GM23338 (cell line): ENCODE results near the gene SCYGR1. TPM values are rescaled to one million over a fixed set of nuclear protein-coding genes. Genes with fewer than 3 reads are reported as not detected.
A peak's percentile ranks its signal among the peaks of the same experiment; 100 is the strongest.

ENCODE experiments used
- ATAC-seq: fragments of 200-7000 bp; cut with Tn5 transposase; 3 replicates; pipeline ENCODE4 v1.9.1; 2020
- DNase-seq: peaks from one replicate; pipeline ENCODE4 v3.0.0-alpha.2; 2015; ENCODE audit warnings: low spot score
- H2AFZ ChIP-seq: fragments of 200-600 bp; sonication (generic); 2 replicates; pipeline ENCODE4 v1.8.0; 2016; ENCODE audit warnings: antibody characterized with exemption, mild to moderate bottlenecking, moderate library complexity
- H3F3A ChIP-seq: fragments of 200-600 bp; sonication (generic); replicated peaks from 2 replicates; pipeline ENCODE4 v1.8.0; 2017; ENCODE audit warnings: antibody characterized with exemption, mixed run types, low read depth
- H3K27ac ChIP-seq: fragments of 200-600 bp; sonication (generic); 2 replicates; pipeline ENCODE4 v1.6.1; 2016; ENCODE audit warnings: low read depth
- H3K27me3 ChIP-seq: fragments of 200-600 bp; sonication (generic); 2 replicates; pipeline ENCODE4 v1.8.0; 2016; ENCODE audit warnings: mild to moderate bottlenecking, mixed run types, moderate library complexity; ENCODE audit not compliant: insufficient read depth
- H3K36me3 ChIP-seq: fragments of 200-600 bp; sonication (generic); 2 replicates; pipeline ENCODE4 v1.8.0; 2016; ENCODE audit warnings: mild to moderate bottlenecking; ENCODE audit not compliant: insufficient read depth
- H3K4me1 ChIP-seq: fragments of 200-600 bp; sonication (generic); 2 replicates; pipeline ENCODE4 v1.8.0; 2016; ENCODE audit warnings: mild to moderate bottlenecking, moderate library complexity; ENCODE audit not compliant: insufficient read depth
- H3K4me2 ChIP-seq: fragments of 200-600 bp; sonication (generic); 2 replicates; pipeline ENCODE4 v1.7.1; 2017; ENCODE audit warnings: mixed run types
- H3K4me3 ChIP-seq: fragments of 200-600 bp; sonication (generic); 2 replicates; pipeline ENCODE4 v1.6.1; 2016; ENCODE audit warnings: mixed run types
- H3K79me2 ChIP-seq: fragments of 200-600 bp; sonication (generic); replicated peaks from 2 replicates; pipeline ENCODE4 v1.8.0; 2017; ENCODE audit warnings: mild to moderate bottlenecking; ENCODE audit not compliant: insufficient read depth
- H3K9me2 ChIP-seq: fragments of 200-600 bp; sonication (generic); 2 replicates; pipeline ENCODE4 v1.8.0; 2017; ENCODE audit not compliant: insufficient read depth
- H4K20me1 ChIP-seq: fragments of 200-600 bp; sonication (generic); replicated peaks from 2 replicates; pipeline ENCODE4 v1.8.0; 2017; ENCODE audit warnings: mild to moderate bottlenecking; ENCODE audit not compliant: insufficient read depth
- H3K27ac Mint-ChIP-seq: 2 replicates; pipeline ENCODE4 v1.8.0; 2020; ENCODE audit warnings: inconsistent platforms, mild to moderate bottlenecking, moderate library complexity, mixed read lengths
- H3K27me3 Mint-ChIP-seq: 3 replicates; pipeline ENCODE4 v1.8.0; 2022; ENCODE audit warnings: low read depth, mild to moderate bottlenecking, moderate library complexity, mixed read lengths, inconsistent platforms; ENCODE audit not compliant: insufficient read depth, poor library complexity
- H3K36me3 Mint-ChIP-seq: 3 replicates; pipeline ENCODE4 v1.8.0; 2021; ENCODE audit warnings: low read depth, mild to moderate bottlenecking, inconsistent platforms, moderate library complexity, mixed read lengths
- H3K4me1 Mint-ChIP-seq: 3 replicates; pipeline ENCODE4 v1.8.0; 2020; ENCODE audit warnings: mild to moderate bottlenecking, inconsistent platforms, mixed read lengths
- H3K4me3 Mint-ChIP-seq: 3 replicates; pipeline ENCODE4 v1.8.0; 2021; ENCODE audit warnings: moderate library complexity, mild to moderate bottlenecking, inconsistent platforms, mixed read lengths
- H3K9me3 Mint-ChIP-seq: 3 replicates; pipeline ENCODE4 v1.8.0; 2020; ENCODE audit warnings: moderate library complexity, mild to moderate bottlenecking, inconsistent platforms, mixed read lengths
- CTCF ChIP-seq, 2 experiments: fragments of 200-600 bp in 1 of 2; sonication (generic) in 1 of 2; conservative IDR thresholded peaks; 2 replicates each; pipeline versions ENCODE4 v1.5.1 to v1.6.1; 2016 to 2017; ENCODE audit warnings: antibody characterized with exemption in 2 of 2, low read depth in 2 of 2, mild to moderate bottlenecking in 2 of 2, moderate library complexity in 1 of 2
- ETS1 ChIP-seq: IDR thresholded peaks from 2 replicates; pipeline ENCODE4 v1.6.1; 2016; ENCODE audit warnings: antibody characterized with exemption
- EZH2 ChIP-seq: fragments of 200-600 bp; sonication (generic); IDR thresholded peaks from one replicate; pipeline ENCODE4 v1.8.0; 2017; ENCODE audit warnings: antibody characterized with exemption, mild to moderate bottlenecking, low read depth; ENCODE audit not compliant: unreplicated experiment
- EZH2phosphoT487 ChIP-seq: fragments of 200-600 bp; sonication (generic); IDR thresholded peaks from one replicate; pipeline ENCODE4 v1.8.1; 2018; ENCODE audit warnings: antibody characterized with exemption; ENCODE audit not compliant: unreplicated experiment
- JUNB ChIP-seq: IDR thresholded peaks from one replicate; pipeline ENCODE4 v1.6.1; 2016; ENCODE audit warnings: antibody characterized with exemption; ENCODE audit not compliant: unreplicated experiment
- REST ChIP-seq: IDR thresholded peaks from one replicate; pipeline ENCODE4 v1.6.1; 2018; ENCODE audit warnings: antibody characterized with exemption; ENCODE audit not compliant: unreplicated experiment
- STAT1 ChIP-seq: IDR thresholded peaks from one replicate; pipeline ENCODE4 v1.6.1; 2016; ENCODE audit warnings: antibody characterized with exemption; ENCODE audit not compliant: unreplicated experiment
- ZNF114 ChIP-seq: fragments of 250-450 bp; sonication (Bioruptor Pico); IDR thresholded peaks from 2 replicates; pipeline ENCODE4 v1.5.0; 2020; ENCODE audit warnings: mild to moderate bottlenecking, moderate library complexity
- ZNF331 ChIP-seq: fragments of 250-450 bp; sonication (Bioruptor Pico); IDR thresholded peaks from 2 replicates; pipeline ENCODE4 v1.5.0; 2020; ENCODE audit warnings: low read depth, mild to moderate bottlenecking, moderate library complexity
- polyA plus RNA-seq: library from polyadenylated mRNA; unstranded; fragments of >200 nt; fragmentation: Nextera tagmentation; extraction: Ambion mirVana; gene quantifications from 2 replicates; pipeline ENCODE4 v1.2.1, GENCODE V29; 2016
- total RNA-seq: library from RNA; depleted of rRNA; stranded (reverse); fragments of >200 nt; shearing (Covaris generic); gene quantifications from 2 replicates; pipeline ENCODE4 v1.2.3, GENCODE V29; 2014
- TF ChIP-seq, protein P1 (sequence below): fragments of 250-450 bp; sonication (Bioruptor Pico); IDR thresholded peaks from 2 replicates; pipeline ENCODE4 v1.5.0; 2020; ENCODE audit warnings: mild to moderate bottlenecking, moderate library complexity

Gene SCYGR1
- total and polyA plus RNA-seq, 2 experiments from 2014 or later: not detected

DNA sequence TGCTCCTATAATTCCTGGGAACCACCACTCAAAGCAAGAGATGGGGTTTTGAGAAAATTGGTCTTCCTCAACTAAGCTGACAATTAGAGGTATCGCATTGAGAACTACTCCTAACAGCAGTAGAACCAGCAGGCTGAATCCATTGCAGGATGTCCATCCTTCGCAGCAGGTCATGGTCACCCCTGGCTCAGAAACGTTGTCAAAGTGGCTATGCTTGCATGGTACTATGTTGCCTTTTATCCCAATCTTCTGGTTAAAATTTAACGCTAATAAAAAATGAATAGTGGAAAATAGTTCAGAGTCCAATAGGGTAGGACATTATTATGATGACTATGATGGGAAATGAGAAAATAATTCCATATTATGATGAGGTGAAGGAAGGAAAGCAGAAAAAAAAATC, 8.7 kb downstream of the SCYGR1 start, which contains the start of gene TM4SF20 (continued):
- no peak for TF ChIP-seq CTCF (conservative IDR thresholded peaks at IDR 0.05; ENCODE audit: low read depth in 2 of 2)
- TF ChIP-seq ZNF114: no peak
- TF ChIP-seq REST: no peak
- no peak for TF ChIP-seq ZNF331 (CRISPR knock-in tag)
- TF ChIP-seq STAT1: no peak

GRCh38 chr2:227378371-227378782, 9.4 kb downstream of the SCYGR1 start:
- Mint-ChIP-seq H3K4me1 (peaks cover 16% of the 10 kb centered on the region), H3K27me3 (no peaks in the 10 kb centered on the region), H3K9me3 (no peaks in the 10 kb centered on the region), H3K36me3 (no peaks in the 10 kb centered on the region), H3K4me3 (no peak overlapping the region), H3K27ac (no peak overlapping the region)
- no peak overlapping the region for H3K4me3 ChIP-seq
- no peak for ATAC-seq
- no peaks in the 10 kb centered on the region for H3K36me3 ChIP-seq
- no peaks in the 10 kb centered on the region for H3K79me2 ChIP-seq
- H2AFZ ChIP-seq: peak overlapping the region; percentile 78; the same call in 1 of the 2 replicates
- no peak overlapping the region for H3K27ac ChIP-seq
- H4K20me1 ChIP-seq: no peaks in the 10 kb centered on the region
- no peaks in the 10 kb centered on the region for H3F3A ChIP-seq
- no peaks in the 10 kb centered on the region for H3K27me3 ChIP-seq
- peaks cover 9% of the 10 kb centered on the region for H3K4me1 ChIP-seq
- no peaks in the 10 kb centered on the region for H3K9me2 ChIP-seq
- H3K4me2 ChIP-seq: no peak overlapping the region
- DNase-seq: no peak
- TF ChIP-seq, protein P1, sequence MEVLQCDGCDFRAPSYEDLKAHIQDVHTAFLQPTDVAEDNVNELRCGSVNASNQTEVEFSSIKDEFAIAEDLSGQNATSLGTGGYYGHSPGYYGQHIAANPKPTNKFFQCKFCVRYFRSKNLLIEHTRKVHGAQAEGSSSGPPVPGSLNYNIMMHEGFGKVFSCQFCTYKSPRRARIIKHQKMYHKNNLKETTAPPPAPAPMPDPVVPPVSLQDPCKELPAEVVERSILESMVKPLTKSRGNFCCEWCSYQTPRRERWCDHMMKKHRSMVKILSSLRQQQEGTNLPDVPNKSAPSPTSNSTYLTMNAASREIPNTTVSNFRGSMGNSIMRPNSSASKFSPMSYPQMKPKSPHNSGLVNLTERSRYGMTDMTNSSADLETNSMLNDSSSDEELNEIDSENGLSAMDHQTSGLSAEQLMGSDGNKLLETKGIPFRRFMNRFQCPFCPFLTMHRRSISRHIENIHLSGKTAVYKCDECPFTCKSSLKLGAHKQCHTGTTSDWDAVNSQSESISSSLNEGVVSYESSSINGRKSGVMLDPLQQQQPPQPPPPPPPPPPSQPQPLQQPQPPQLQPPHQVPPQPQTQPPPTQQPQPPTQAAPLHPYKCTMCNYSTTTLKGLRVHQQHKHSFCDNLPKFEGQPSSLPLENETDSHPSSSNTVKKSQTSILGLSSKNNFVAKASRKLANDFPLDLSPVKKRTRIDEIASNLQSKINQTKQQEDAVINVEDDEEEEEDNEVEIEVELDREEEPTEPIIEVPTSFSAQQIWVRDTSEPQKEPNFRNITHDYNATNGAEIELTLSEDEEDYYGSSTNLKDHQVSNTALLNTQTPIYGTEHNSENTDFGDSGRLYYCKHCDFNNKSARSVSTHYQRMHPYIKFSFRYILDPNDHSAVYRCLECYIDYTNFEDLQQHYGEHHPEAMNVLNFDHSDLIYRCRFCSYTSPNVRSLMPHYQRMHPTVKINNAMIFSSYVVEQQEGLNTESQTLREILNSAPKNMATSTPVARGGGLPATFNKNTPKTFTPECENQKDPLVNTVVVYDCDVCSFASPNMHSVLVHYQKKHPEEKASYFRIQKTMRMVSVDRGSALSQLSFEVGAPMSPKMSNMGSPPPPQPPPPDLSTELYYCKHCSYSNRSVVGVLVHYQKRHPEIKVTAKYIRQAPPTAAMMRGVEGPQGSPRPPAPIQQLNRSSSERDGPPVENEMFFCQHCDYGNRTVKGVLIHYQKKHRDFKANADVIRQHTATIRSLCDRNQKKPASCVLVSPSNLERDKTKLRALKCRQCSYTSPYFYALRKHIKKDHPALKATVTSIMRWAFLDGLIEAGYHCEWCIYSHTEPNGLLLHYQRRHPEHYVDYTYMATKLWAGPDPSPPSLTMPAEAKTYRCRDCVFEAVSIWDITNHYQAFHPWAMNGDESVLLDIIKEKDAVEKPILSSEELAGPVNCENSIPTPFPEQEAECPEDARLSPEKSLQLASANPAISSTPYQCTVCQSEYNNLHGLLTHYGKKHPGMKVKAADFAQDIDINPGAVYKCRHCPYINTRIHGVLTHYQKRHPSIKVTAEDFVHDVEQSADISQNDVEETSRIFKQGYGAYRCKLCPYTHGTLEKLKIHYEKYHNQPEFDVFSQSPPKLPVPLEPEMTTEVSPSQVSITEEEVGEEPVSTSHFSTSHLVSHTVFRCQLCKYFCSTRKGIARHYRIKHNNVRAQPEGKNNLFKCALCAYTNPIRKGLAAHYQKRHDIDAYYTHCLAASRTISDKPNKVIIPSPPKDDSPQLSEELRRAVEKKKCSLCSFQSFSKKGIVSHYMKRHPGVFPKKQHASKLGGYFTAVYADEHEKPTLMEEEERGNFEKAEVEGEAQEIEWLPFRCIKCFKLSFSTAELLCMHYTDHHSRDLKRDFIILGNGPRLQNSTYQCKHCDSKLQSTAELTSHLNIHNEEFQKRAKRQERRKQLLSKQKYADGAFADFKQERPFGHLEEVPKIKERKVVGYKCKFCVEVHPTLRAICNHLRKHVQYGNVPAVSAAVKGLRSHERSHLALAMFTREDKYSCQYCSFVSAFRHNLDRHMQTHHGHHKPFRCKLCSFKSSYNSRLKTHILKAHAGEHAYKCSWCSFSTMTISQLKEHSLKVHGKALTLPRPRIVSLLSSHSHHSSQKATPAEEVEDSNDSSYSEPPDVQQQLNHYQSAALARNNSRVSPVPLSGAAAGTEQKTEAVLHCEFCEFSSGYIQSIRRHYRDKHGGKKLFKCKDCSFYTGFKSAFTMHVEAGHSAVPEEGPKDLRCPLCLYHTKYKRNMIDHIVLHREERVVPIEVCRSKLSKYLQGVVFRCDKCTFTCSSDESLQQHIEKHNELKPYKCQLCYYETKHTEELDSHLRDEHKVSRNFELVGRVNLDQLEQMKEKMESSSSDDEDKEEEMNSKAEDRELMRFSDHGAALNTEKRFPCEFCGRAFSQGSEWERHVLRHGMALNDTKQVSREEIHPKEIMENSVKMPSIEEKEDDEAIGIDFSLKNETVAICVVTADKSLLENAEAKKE (CRISPR knock-in tag): no peak
- no peak for TF ChIP-seq ETS1
- TF ChIP-seq ZNF331 (CRISPR knock-in tag): no peak
- no peak for TF ChIP-seq EZH2phosphoT487
- no peak for TF ChIP-seq CTCF (conservative IDR thresholded peaks at IDR 0.05; ENCODE audit: low read depth in 2 of 2)
- TF ChIP-seq EZH2: no peak
- TF ChIP-seq JUNB: no peak
- no peak for TF ChIP-seq ZNF114
